Kasumi-1 (cell line): ENCODE data around the gene SDK1.

ENCODE experiments used
- DNase-seq, 2 experiments: peaks; one replicate each; lab custom pipeline; 2025; lab: John Stamatoyannopoulos, UW

Gene SDK1, protein sequence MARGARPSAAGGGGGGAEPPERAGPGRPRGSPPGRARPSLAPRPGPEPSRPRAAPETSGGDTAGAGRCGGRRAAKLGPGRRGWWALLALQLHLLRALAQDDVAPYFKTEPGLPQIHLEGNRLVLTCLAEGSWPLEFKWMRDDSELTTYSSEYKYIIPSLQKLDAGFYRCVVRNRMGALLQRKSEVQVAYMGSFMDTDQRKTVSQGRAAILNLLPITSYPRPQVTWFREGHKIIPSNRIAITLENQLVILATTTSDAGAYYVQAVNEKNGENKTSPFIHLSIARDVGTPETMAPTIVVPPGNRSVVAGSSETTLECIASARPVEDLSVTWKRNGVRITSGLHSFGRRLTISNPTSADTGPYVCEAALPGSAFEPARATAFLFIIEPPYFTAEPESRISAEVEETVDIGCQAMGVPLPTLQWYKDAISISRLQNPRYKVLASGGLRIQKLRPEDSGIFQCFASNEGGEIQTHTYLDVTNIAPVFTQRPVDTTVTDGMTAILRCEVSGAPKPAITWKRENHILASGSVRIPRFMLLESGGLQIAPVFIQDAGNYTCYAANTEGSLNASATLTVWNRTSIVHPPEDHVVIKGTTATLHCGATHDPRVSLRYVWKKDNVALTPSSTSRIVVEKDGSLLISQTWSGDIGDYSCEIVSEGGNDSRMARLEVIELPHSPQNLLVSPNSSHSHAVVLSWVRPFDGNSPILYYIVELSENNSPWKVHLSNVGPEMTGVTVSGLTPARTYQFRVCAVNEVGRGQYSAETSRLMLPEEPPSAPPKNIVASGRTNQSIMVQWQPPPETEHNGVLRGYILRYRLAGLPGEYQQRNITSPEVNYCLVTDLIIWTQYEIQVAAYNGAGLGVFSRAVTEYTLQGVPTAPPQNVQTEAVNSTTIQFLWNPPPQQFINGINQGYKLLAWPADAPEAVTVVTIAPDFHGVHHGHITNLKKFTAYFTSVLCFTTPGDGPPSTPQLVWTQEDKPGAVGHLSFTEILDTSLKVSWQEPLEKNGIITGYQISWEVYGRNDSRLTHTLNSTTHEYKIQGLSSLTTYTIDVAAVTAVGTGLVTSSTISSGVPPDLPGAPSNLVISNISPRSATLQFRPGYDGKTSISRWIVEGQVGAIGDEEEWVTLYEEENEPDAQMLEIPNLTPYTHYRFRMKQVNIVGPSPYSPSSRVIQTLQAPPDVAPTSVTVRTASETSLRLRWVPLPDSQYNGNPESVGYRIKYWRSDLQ (N-terminal part only)

DNA sequence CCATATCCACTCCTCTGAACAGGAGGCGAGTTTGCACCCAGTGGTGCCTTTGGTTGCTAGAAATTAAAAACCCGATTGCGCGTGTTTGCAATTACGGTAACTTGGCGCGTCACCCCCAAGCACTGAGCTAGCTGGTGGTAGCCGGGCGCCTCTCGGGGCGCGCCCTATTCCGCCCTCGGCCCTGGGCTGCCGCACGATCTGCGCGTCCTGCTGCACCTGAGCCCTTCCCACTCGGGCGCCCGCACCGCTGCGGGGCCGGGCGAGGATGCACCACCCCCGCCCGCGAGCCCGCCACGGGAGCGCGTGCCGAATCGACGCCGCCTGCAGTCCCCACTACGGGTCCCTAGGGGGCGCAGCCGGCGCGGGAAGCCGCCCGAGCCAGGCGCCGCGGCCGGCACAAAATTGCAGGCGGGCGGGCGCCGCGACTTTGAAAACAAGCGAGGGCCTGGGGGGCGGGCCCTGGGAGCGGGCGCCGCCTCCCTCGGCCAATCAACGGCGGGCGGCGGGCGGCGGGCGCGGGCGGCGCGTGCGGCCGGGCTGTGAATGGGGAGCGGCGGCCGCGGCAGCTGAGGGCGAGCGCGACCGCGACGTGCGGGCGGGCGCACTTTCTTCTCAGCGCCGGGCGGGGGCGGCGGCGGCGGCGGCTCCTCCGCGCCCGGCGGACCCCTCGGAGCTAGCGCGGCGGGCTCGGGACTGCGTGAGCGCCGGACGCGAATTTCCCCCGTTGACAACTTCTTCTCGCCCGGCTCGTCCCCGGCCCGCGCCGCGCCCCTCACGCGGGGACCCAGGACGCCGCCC, at the start of gene SDK1:
SDK1 (plus strand) TSS at position 602 of the 798 bp plus-strand sequence. CDS start 335 bp downstream, outside the sequence.
- no peak for DNase-seq

DNA sequence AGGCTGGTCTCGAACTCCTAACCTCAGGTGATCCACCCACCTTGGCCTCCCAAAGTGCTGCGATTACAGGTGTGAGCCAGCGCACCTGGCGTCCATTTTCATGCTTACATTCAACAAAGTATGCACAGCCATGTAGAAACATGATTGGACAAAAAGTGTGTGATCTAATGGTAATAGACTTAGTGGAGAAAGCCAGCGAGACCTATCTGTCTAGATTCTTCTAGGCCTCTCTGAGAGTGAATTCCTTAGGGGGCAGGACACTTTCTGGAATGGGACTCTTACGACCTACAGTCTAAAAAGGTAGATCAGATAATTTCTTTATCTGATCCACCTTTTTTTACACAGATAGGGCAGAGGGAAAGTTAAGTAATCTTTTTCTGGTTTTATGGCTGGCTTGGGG, 46.3 kb upstream of the SDK1 start:
- no peak for DNase-seq

GRCh38 chr7:3259711-3260400, 41.2 kb upstream of the SDK1 start:
- no peak for DNase-seq

GRCh38 chr7:3260401-3260715, 40.7 kb upstream of the SDK1 start:
- no peak for DNase-seq

GRCh38 chr7:3264693-3265339, 36.2 kb upstream of the SDK1 start:
- DNase-seq: no peak

- no peak for DNase-seq
These were observed 35.7 kb upstream of the SDK1 start for GRCh38 chr7:3265388-3265787.

DNA sequence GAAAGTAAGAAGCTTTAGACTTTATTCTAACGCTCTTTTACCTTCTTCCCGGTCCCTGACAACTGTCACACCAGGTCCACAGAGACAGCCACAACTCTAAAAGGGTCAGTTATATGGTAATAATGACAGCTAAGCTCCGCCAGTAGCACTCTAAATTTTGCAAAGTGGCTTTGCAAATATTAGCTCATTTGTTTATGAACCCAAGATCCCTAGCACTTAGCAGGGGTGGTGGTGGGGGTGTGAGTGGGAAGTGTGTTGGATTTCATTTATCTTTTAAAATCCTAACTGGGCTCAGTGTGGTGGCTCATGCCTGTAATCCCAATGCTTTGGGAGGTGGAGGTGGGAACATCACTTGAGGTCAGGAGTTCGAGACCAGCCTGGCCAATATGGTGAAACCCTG, 34.8 kb upstream of the SDK1 start:
- DNase-seq: no peak

DNA sequence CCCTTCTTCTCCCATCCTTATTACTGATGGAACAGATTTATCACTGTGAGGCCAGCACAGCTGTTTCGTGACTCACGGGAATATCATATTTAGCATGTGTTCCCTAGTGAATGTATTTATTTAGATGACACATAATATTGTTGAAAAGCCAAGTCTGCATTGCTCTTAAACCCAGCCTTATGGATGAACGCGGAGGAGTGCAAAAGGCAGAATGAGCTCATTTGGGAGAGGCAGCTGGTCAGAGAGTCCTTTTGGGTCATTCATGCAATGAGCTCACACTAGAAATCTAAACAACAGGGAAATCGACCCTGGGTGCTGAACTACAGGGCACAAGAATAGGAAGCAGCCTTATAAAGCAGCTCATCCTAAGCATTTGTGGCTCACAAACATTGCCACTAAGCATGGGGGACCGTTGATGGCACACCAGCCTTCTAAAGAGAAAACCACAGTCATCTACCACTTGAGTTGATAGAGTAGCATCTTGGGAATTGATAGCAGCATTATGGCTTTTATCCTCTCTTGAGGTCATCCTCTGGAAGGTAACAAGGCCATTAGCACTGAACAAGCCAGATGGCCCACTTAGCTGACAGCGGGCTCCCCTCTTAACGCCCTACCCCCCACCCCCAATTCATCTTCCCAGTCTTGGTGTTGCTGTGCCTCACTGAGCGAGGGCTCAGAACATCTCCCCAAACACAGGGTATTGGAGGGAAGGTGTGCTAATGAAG, 32.9 kb upstream of the SDK1 start:
- DNase-seq: no peak

- DNase-seq: no peak
These were observed 30.7 kb upstream of the SDK1 start for GRCh38 chr7:3270362-3270761.

DNA sequence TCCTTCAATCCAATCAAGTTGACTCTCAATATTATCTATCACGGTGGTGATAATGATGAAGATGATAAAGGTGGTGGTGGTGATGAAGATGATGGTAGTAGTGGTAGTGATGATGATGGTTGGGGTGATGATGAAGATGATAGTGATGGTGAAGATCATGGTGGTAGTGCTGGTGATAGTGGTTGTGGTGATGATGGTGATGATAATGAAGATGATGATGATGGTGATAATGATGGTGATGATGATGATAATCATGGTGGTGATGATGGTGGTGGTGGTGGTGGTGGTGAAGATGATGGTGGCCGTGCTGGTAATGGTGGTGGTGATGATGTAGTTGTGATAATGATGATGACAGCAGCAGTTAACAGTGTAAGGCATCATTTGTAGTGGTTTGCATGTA, 29.8 kb upstream of the SDK1 start:
- DNase-seq: no peak

GRCh38 chr7:3272691-3273141, 28.3 kb upstream of the SDK1 start:
- DNase-seq: no peak

- DNase-seq: no peak
These were observed 26.9 kb upstream of the SDK1 start for GRCh38 chr7:3274131-3274530.

DNA sequence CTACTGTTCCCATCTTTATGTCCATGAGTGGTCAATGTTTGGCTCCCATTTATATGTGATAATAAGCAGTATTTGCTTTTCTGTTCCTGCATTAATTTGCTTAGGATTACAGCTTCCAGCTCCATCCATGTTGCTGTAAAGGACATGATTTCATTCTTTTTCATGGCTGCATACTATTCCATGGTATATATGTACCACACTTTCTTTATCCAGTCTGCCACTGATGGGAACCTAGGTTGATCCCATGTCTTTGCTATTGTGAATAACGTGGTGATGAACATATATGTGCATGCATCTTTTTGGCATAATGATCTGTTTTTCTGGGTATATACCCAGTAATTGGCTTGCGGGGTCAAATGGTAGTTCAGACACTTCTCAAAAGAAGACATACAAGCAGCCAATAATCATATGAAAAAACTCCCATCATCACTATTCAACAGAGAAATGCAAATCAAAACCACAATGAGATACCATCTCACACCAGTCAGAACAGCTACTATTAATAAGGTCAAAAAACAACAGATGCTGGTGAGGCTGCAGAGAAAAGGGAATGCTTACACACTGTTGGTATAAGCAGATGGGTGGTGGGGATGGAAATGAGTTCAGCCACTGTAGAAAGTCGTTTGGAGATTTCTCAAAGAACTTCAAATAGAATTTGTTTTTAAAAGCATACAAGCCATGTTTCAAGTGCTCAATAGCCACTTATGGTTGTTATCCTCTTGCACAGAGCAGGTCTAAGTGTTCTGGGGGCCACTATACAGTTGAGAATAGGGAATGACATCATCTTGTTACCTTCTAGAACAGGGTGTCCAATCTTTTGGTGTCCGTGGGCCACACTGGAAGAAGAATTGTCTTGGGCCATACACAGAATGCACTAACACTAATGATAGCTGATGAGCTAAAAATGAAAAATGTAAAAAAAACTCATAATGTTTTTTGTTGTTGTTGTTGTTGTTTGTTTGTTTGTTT, 23.2 kb upstream of the SDK1 start:
- DNase-seq: no peak

DNA sequence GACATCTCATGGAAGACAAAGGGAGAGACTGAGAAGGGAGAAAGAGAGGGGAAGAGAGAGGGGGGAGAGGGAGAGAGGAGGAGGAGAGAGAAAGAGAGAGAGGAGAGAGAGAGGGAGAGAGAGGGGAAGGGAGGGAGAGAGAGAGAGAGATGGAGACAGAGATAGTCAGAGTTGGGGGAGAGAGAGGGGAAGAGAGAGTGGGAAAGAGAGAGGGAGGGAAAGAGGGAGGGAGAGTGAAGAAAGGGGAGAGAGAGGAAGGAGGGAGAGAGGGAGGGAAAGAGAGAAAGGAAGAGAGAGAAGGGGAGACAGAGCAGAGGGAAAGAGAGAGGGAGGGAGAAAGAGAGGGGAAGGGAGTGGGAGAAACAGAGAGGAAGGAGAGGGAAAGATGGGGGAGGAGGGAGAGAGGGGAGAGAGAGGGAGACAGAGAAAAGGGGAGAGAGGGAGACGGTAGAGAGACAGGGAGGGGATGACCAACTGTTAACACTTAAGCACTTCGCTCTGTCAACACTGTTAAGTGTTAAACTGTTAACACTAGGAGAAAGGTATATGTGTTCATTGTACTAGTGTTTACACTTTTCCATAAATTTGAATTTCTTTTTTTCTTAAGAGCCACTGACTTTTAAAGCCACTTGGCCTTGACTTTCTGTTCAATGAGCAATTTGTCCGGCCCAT, 21.8 kb upstream of the SDK1 start:
- no peak for DNase-seq

GRCh38 chr7:3280445-3280844, 20.6 kb upstream of the SDK1 start:
- DNase-seq: no peak

- no peak for DNase-seq
These were observed 20.0 kb upstream of the SDK1 start for GRCh38 chr7:3280946-3281656.

DNA sequence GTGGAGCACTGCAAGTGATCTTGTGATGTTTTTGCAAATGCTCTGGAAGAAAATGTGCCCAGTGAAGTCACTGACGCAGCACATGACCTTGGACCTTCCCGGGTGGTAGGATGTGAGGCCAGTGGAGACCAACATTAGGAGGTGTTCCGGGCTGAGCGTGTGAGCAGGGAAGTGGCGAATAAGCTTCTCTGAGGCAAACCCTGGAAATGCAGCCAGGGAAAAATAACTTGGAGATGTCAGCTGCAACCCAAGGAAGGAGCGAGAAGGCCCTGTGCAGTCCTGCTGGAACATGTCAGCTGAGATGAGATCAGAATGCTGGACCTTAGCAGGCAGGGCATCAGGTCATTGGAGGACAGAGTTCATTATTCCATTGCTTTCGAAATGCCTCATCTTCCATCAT, 18.6 kb upstream of the SDK1 start:
- DNase-seq: no peak
